NCI-H2029 treated with DMSO at 0.1 percent for 48 hours (cell line): ENCODE results near the gene LRRC70.
"Not testable (repeated sequence)": the region's sequence is repeated elsewhere in the genome, so short reads cannot be mapped to it uniquely, and the experiment has no call there.

Experiments used
- DNase-seq: peaks from one replicate; lab custom pipeline; 2025; lab: John Stamatoyannopoulos, UW

Gene LRRC70

GRCh38 chr5:62578540-62578939 is at the start of gene LRRC70:
TSS of gene LRRC70 (plus strand) at chr5:62578819. CDS start at chr5:62579439, 620 bp downstream.
- no peak for DNase-seq

DNA sequence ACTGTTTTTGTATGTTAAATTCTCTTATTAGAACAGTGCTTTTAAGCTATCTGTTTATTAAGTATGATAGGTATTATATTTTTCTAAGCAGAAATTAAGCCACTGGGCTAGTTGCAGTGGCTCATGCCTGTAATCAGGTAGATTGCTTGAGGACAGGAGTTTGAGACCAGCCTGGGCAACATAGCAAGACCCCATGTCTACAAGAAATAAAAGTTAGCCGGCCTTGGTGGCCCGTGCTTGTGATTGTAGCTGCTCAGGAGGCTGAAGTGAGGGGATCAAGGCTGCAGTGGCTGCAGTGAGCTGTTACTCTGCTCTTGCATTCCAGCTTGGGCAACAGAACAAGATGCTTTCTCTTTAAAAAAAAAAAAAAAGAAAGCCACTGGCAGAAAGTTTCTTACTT is 45.0 kb upstream of the LRRC70 start:
- no peak for DNase-seq

DNA sequence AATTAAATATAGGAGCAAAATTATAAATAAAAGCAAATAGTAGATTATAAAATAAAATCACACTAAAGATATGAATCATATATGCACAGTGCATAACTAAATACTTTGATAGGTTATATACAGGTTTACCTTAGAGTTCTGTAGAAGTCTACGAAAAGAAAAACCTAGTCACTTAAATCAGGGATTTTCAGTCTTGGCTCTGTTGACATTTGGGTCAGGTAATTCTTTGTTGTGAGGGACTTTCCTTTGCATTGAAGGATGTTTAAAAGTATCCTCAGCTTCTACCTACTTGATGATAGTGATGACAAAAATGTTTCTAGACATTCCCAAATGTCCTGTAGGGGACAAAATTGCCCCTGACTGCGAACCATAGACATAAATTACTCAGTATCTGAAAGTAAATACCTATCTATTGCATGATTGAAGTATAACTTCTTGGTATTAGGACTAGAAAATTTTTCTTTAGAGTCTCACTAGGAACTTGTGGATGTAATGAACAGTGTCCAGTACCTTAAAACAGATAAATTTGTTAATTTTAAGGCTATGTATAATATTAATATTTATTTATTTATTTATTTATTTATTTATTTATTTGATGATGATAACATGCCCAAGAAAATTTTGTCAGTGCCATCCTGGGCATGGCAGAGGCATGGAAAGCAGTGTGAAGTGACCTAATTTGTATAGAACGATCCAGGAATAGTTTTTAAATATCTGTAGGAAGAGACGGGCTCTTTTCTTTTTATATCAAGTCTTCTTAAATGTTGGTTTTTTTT is 44.0 kb upstream of the LRRC70 start:
- DNase-seq = no peak

- DNase-seq = no peak
Measured at GRCh38 chr5:62536232-62536631, 42.4 kb upstream of the LRRC70 start.

- DNase-seq = no peak
Measured at GRCh38 chr5:62536783-62537182, 41.8 kb upstream of the LRRC70 start.

DNA sequence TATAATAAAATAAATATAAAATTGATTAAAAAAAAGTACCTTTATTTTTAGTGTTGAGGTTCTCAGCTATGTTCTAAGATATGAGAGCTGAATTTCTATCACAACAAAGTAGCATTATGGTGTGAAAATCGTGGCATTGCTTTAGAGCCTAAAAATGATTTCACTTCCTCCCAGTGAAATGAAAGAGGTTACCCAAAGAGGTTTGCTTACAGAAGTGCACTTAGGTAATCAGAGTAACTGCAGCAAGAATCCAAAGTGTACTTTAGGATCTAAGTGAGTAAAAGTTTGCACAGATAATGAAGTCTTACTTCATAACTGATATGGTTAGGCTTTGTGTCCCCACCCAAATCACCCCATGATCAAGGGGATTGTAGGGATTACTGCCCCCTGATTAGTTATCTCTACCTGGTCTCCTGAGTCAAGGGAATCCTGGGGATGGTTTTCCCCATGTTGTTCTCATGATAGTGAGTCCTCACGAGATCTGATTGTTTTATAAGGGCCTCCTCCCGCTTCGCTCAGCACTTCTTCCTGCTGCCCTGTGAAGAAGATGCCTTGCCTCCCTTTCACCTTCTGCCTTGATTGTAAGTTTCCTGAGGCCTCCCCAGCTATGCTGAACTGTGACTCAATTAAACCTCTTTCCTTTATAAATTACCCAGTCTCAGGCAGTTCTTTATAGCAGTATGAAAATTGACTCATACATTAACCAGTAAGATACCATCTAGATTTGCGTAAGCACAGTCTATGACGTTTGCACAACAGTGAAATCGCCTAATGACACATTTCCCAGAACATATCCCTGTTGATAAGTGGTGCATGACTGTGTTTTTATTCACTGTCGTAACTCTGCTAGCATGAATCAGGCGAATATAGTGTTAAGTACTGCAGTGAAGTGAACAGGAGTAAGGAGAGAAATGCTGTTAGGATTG is 40.3 kb upstream of the LRRC70 start:
- no peak for DNase-seq

DNA sequence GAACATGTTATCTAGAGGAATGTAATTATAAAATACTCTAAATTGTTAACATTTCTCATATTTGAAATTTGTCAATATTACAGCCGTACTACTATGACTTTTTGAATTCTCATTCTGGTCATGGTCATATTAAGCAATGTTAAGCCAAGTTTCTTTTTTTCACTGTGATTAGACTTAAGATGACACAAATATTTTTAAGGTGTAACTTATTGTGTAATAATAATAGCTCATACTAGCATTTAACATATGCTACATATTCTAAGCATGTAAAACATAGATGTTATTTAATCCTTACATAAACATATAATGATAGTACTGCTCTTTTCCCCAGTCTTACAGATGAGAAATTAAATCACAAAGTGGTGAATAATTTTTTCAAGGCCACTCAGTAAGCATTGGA is 35.9 kb upstream of the LRRC70 start:
- DNase-seq = no peak

- no peak for DNase-seq
Measured at GRCh38 chr5:62547945-62548630, 30.5 kb upstream of the LRRC70 start.

- no peak for DNase-seq
Measured at GRCh38 chr5:62550103-62550502, 28.5 kb upstream of the LRRC70 start.

- no peak for DNase-seq
Measured at GRCh38 chr5:62555930-62556329, 22.7 kb upstream of the LRRC70 start.

DNA sequence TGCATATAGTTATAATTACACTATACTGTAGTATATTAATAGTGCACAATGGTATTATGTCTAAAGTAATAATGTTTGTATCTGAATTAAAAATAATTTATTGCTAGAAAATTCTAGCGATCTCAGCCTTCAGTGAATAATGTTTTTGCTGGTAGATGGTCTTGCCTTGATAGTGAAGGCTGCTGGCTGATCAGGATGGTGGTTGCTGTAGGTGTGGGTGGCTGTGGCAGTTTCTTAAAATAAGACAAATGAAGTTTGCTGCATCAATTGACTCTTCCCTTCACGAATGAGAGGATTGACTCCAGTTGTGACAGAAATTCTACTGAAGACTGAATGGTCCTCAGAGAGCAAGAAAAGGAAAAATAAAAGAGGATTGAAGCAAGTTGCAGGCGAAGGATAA is 19.7 kb upstream of the LRRC70 start:
- no peak for DNase-seq

- no peak for DNase-seq
Measured at GRCh38 chr5:62560786-62561185, 17.8 kb upstream of the LRRC70 start.

GRCh38 chr5:62561896-62562295 is 16.7 kb upstream of the LRRC70 start:
- no peak for DNase-seq

GRCh38 chr5:62562867-62563266 is 15.8 kb upstream of the LRRC70 start:
- DNase-seq = no peak

- DNase-seq = no peak
Measured at GRCh38 chr5:62564101-62564500, 14.5 kb upstream of the LRRC70 start.

GRCh38 chr5:62565740-62566139 is 12.9 kb upstream of the LRRC70 start:
- DNase-seq = not testable (repeated sequence)

GRCh38 chr5:62568143-62568542 is 10.5 kb upstream of the LRRC70 start:
- no peak for DNase-seq

DNA sequence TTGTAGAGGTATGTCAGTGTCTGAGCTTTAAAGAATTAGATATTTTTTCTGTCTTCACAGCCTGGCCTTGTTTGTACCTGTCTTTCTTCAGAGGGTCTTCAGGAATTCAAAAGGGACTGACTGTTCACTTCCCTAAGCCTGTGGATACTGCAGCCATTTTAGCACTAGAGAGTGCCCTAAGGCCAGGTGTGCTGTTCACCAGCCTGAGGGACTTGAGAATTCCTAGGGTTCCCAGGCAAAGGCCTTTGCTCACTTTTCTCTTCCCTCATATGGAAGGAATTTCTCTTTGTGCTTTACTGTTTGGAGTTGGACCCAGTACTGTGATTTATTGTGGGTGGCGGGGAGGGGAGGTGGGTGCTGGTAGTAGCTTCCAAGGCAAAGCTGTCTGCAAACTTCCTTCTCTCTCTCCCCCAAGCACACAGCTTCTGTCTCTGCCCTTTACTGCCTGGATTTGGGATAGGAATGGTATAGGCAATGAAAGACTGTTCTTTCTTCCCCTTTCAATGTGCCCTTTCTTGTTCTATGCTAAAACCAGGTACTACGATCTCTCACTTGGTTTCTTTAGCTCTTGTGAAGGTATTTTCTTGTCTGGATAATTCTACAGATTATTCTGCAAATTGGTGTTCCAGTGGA is 9.7 kb upstream of the LRRC70 start:
- no peak for DNase-seq

GRCh38 chr5:62569470-62569869 is 9.1 kb upstream of the LRRC70 start:
- no peak for DNase-seq

DNA sequence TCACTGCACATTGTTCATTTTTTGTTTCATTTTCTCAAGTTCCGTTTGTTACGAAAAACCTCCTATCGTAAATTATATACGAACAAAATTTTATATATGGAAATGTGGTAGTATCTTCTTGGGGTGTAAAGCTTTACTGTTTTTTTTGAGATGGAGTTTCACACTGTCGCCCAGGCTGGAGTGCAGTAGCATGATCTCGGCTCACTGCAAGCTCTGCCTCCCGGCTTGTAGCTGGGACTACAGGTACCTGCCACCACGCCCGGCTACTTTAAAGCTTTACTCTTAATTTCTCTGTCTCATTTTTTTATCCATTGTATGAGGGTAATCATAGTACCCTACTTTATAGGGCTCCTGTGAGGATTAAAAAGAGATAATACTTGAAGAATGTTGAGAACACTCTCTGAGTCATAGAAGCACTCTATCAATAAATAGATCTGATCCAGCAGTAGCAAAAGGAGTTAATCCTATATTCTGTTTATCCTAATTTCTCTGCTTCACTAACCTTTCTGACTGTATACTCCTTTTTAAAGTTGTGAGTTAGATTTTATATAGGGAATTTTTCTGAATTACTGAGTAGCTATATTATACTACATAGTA is 5.6 kb upstream of the LRRC70 start:
- no peak for DNase-seq

DNA sequence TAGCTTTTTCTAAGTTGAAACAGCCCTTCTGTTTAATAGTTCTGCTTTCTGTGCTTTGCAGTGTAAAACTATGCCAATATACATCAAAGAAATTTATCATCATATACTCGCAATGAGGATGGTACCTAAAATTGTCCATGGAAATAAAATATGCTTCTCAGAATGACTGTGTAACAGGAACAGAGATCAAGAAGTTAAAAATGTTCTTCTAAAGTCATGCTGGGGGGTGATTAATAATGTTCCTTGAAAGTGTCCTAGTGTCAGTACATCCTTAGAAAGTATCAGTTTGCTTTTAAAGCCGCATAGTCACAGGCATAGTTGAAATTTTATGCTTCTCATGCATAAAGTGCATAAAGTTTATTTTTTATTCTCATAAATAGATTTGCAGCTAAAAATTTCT is 4.0 kb upstream of the LRRC70 start:
- no peak for DNase-seq

GRCh38 chr5:62575066-62575465 is 3.6 kb upstream of the LRRC70 start:
- DNase-seq = no peak
